ENCODE measurements around the gene USP13.
"Not testable (repeated sequence)": the region's sequence is repeated elsewhere in the genome, so short reads cannot be mapped to it uniquely, and the experiment has no call there.

The USP13 gene

DNA sequence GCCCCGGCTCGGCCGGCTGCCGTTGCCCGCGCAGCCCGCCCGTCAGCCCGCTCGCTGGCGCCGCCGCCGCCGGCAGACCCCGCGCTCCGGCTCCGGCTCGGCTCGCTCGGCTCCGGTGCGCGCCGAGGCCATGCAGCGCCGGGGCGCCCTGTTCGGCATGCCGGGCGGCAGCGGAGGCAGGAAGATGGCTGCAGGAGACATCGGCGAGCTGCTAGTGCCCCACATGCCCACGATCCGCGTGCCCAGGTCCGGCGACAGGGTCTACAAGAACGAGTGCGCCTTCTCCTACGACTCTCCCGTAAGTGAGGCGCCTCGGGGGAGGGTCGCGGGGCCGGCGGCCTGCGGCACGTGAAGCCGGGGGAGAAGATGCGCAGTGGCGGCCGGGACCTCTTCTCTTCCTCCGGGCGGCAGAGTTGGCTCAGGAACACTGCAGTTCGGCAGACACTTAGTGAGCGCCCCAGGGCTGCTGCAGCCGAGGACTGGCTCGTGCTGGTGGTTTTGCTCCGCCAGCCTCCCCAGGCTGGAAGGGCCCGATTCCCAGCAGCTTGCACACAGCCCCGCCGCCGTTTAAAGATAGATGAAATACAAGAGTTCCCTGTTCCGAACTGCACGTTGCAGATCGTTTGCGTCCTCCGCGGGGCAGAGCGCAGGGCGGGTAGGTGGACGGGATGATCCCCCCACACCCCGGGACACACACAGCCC, 407 bp downstream of the USP13 start:
- peak; percentile 53 to 54 for DNase-seq (ENCODE audit: low read depth in 1 of 2, low spot score in 1 of 2)

DNA sequence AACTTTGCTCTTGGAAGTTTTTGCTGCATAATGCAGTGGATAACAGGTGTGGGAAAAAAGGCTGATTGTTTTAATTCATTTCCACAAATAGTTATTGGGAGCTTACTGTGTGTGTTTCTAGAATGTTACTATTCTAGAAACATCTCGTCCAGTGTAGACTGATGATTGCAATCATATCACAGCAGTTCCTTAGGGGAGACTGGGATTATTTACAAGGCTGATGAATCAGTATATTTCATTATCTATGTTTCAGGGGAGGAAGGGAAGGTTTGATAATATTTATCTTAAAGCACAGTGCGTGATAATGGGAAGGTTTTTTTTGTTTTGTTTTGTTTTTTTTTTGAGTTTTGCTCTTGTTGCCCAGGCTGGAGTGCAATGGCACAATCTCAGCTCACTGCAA, 2.4 kb downstream of the USP13 start:
- no peak for DNase-seq (ENCODE audit: low read depth in 1 of 2, low spot score in 1 of 2)

DNA sequence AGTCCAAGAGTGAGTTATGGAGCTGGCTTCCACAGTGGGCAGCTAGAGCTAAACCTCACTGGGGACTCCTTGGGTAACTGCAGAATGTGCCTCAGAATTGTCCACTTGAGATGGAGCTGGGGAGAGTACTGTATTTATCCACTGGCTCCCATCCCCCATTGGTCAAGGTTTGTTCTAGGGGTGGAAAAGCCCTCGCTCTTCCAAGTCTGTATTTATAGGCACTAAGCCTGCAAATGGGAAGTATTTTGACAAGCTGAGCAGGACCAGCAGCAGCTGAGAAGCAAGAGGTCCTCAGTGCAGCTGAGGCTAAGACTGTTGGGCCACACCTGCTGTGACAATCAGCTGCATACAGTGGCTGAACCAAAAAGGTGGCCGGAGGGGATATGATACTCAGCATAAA, 5.8 kb downstream of the USP13 start:
- no peak for DNase-seq (ENCODE audit: low read depth in 1 of 2, low spot score in 1 of 2)

GRCh38 chr3:179660872-179661271, 8.0 kb downstream of the USP13 start:
- DNase-seq (ENCODE audit: low read depth in 1 of 2, low spot score in 1 of 2): no peak

DNA sequence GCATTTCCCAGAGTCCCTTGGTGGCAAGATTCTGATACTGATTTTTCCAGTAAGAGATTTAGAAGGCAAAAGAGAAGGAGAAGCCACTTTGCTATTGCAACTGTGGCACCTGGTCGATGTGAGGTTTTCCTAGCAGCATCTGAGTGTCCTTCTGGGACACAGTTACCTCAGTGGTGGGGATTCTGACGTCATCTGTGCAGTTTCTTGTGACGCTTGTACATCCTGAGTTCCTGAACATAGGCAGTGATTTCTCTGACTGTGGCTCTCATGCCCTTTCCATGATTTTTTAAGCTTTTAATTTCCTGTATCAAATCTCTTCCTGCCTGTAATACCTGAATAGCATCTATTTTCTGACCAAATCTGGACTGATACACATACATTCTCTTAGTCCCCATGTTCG, 8.9 kb downstream of the USP13 start:
- no peak for DNase-seq (ENCODE audit: low read depth in 1 of 2, low spot score in 1 of 2)

DNA sequence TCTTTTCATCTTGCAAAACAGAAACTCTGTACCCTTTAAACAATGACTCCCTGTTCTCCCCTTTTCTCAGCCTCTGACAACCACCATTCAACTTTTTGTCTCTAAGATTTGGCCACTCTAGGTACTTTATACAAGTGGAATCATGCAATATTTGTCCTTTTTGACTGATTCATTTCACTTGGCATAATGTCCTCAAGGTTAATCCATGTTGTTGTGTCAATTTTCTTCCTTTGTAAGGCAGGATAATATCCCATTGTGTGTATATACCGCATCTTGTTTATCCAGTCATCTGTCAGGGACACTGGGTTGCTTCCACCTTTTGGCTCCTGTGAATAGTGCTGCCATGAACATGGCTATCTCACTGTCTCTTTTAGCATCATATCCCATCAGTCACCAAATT, 10.3 kb downstream of the USP13 start:
- no peak for DNase-seq (ENCODE audit: low read depth in 1 of 2, low spot score in 1 of 2)

DNA sequence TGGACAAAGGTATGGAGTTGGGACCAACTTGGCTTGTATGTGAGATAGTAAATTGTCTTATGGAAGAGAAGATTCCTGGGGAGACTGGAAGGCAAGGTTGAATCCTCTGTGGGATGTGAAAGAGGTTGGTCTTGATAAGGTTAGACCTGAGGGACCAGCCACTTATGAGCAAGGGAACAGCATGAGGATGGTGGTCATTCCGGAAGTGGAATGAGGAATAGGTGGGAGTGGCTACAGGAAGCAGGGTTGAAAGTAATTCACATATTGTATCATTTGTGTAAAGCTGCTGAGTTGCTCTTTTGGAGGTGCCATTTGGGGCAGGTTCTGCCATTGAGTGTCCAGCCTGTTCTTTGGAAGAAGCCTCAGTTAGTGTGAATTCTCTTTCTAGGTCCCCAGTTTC, 13.2 kb downstream of the USP13 start:
- DNase-seq (ENCODE audit: low read depth in 1 of 2, low spot score in 1 of 2): no peak

DNA sequence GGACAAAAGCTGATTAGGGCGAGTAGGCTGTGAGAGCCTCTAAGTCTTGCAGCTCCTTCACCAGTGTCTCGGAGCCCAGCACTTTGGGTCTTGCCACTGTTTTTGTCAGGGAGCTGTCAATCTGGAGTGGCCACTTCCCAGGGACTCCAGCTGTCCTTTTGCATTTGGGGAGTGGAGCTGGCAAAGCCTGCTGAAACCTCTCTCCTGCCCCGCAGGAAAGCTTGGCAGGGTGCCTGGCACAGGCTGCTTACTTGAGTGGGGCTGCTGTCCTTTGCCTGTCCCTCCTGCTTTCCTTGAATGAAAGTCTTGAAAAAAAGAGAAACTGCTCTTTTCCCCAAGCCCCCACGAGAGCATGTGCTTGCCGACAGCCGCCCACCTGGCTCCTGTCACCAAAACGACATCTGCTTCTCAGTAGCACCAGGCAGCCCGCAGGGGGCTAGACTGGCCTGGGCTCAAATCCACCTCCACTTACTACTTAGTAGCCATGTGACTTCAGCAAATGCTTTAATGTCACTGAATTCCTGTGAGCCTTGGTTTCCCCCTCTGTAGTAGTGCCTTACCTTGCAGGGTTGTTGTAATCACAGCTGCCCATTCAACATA, 13.7 kb downstream of the USP13 start:
- no peak for DNase-seq (ENCODE audit: low read depth in 1 of 2, low spot score in 1 of 2)

- DNase-seq (ENCODE audit: low read depth in 1 of 2, low spot score in 1 of 2): no peak
Measured at GRCh38 chr3:179668429-179668828, 15.6 kb downstream of the USP13 start.

GRCh38 chr3:179670311-179670710, 17.5 kb downstream of the USP13 start:
- no peak for DNase-seq (ENCODE audit: low read depth in 1 of 2, low spot score in 1 of 2)

DNA sequence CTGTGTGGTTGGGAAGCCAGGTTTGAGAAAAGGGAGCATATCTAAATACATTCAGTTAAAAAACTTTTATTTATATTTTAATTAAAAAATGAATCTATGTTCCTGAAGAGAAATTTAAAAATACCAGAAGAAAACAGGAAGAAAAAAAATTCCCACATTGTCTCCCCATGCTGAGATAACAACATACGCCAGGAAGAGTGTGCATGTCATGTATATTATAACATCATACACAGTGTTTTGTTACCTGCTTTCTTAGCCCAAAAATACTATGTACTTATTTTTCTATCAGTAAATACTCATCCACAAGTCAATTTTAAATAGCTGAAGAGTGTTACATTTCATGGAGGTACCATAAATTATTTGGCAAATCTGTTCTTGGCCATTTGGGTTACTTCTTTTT, 18.5 kb downstream of the USP13 start:
- no peak for DNase-seq (ENCODE audit: low read depth in 1 of 2, low spot score in 1 of 2)

DNA sequence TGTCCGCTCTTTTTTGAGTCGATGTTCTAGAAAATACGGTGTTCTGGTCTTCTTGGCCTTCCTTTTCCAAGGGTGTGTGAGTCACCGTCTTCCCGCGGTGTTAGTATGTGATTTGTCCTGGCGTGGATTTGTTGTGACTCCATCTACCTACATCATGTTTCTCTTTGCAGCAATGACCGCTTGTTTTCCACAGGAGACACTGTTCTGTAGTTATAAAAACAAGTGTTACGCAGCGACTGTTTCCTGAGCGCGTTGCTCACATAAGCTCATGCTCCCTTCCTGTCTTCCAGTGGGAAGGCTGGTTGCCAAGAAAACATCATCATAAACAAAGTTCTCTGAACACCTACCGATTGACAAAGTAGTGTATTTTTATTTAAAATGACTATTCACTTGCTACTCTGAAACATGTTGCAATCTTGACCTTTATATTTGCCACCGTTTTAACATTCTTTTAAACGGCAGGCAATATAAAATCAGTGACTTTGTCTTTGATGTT, 19.0 kb downstream of the USP13 start:
- DNase-seq (ENCODE audit: low read depth in 1 of 2, low spot score in 1 of 2): no peak

DNA sequence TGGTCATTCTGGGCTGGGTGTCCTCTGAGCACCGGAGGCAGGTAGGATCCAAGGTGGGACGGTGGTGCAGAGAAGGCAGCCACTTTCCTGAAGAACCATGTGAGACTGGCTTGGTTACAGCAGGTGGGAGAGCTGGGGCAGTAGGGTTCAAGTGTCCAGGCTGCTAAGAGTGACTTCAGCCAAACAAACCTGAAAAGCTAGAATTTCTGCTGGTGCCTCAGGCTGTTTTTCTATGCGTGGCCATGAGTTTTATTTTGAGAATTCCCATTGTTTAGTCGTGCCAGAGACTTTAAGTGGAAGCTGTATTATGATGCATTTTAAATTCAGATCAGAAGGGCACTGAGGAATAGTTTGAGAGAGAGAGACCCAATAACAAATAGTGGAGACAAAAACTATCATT, 20.1 kb downstream of the USP13 start:
- no peak for DNase-seq (ENCODE audit: low read depth in 1 of 2, low spot score in 1 of 2)

GRCh38 chr3:179673523-179673922, 20.7 kb downstream of the USP13 start:
- no peak for DNase-seq (ENCODE audit: low read depth in 1 of 2, low spot score in 1 of 2)

DNA sequence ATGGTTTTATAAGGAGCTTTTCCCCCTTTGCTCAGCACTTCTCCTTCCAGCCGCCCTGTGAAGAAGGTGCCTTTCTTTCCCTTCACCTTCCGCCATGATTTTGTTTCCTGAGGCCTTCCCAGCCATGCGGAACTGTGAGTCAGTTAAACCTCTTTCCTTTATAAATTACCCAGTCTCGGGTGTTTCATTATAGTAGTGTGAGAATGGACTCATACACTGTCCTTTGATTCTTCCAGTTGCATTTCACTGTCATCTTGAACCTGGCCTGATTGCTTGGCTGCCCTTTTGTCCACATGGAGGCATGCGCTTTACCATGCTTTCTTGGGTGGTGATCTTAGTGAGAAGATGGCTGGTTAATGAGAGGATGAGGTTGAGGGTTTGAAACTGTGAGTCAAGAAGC, 23.2 kb downstream of the USP13 start:
- no peak for DNase-seq (ENCODE audit: low read depth in 1 of 2, low spot score in 1 of 2)

DNA sequence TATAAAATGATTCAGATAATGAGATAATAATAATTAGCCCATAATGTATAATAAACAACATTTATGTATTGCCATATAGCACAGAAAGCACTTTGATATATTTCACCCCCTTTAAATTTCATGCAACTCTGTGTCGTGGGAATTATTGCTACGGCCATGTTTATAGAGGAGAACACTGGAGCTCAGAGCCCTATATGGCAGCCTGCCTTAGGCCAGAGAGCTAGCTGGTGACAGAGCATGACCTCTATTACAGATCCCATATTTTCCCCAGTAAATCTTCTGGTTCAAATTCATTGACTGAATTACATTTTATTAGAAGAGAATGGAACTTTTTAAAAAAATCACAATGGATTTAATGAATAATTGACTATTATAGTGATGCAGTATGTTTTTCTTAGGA, 25.0 kb downstream of the USP13 start:
- DNase-seq (ENCODE audit: low read depth in 1 of 2, low spot score in 1 of 2): no peak

DNA sequence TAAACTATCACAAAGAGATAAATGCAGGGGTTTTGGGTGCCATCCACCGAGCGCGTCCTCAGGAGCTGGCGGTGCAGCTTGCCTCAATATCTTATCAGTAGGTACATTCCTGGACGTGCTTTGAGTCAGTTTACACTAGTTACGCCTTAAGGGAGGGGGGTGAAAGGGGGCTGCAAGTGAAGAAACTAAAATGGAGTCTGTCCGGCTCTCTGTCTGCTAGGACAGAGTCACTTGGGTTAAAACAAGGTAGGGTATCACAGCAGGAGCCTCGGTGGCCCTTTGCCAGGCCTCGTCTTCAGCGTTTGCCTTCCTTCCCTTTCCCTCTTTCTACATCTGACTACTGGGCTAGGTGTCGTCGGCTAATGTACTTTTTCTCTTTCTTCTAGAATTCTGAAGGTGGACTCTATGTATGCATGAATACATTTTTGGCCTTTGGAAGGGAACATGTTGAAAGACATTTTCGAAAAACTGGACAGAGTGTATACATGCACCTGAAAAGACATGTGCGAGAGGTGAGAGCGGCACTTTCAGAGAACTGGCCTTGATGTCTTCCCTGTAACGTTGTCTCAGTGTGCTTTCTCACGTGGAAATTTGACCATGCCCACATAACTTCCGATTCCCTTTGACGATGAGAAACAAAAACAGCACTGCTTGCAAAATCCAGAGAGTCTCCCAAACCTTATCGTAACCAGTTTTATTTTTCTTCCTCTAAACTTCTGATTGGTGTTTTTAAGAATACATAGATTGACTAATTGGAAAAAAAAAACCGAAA, 28.8 kb downstream of the USP13 start:
- DNase-seq (ENCODE audit: low read depth in 1 of 2, low spot score in 1 of 2): no peak

- no peak for DNase-seq (ENCODE audit: low read depth in 1 of 2, low spot score in 1 of 2)
Measured at GRCh38 chr3:179682426-179683080, 29.7 kb downstream of the USP13 start.

DNA sequence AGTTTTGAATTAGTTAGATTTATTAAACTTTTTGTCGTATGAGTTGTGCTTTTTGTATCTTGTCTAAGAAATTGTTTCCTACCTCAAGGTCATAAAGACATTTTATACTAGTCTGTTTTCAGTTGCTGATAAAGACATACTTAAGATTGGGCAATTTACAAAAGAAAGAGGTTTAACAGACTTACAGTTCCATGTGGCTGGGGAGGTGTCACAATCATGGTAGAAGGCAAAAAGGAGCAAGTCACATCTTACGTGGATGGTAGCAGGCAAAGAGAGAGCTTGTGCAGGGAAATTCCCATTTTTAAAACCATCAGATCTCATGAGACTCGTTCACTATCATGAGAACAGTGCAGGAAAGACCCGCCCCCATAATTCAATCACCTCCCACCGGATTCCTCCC, 30.4 kb downstream of the USP13 start:
- DNase-seq (ENCODE audit: low read depth in 1 of 2, low spot score in 1 of 2): not testable (repeated sequence)

DNA sequence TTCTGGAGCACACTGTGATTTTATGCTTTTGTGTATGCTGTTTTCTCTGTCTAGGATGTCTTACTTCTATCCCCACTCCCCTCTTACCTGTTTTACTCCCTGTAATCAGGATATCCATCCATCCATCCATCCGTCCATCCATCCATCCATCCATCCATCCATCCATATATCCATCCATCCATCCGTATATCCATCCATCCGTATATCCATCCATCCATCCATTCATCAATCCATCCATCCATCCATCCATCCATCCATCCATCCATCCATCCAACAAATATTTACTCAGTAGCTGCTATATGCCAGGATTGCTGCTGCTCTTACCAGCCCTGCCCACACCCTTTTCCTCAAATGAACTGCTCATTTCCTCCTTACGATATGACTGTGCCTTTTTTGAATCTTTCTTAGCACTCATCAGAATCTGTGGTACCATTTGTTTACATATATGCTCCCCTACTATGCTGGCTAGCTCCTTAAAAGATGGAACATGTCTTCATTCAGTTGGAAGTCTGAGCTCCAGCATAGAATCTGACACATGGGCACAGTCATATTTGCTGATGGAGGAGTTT, 35.2 kb downstream of the USP13 start:
- DNase-seq (ENCODE audit: low read depth in 1 of 2, low spot score in 1 of 2): no peak

GRCh38 chr3:179688850-179689249, 36.0 kb downstream of the USP13 start:
- DNase-seq (ENCODE audit: low read depth in 1 of 2, low spot score in 1 of 2): no peak

Data from activated CD4-positive, alpha-beta T cell treated with anti-CD3 and anti-CD28 coated beads, Interleukin-2, amount 50 U/mL, for 24 hours (primary cell).